Neutrophil (primary cell): Measurements from ENCODE around the gene ITPRID2.

Experiments
- H3K27ac ChIP-seq: fragments of 200-600 bp; sonication (generic); 2 replicates; pipeline ENCODE4 v1.5.1; 2016; ENCODE audit warnings: mild to moderate bottlenecking, moderate library complexity
- H3K27me3 ChIP-seq: fragments of 200-600 bp; sonication (generic); 2 replicates; pipeline ENCODE4 v1.6.0; 2016; ENCODE audit warnings: mild to moderate bottlenecking
- H3K36me3 ChIP-seq: fragments of 200-600 bp; sonication (generic); 2 replicates; pipeline ENCODE4 v1.5.1; 2017
- H3K4me1 ChIP-seq, 2 experiments: fragments of 200-600 bp in 1 of 2; sonication (generic) in 1 of 2; 1 replicate in 1 of 2; 2 replicates in 1 of 2; pipeline versions ENCODE4 v1.5.1 to v1.6.1; 2013 to 2016; ENCODE audit warnings: low read depth in 1 of 2, low read length in 1 of 2, mild to moderate bottlenecking in 1 of 2, moderate library complexity in 1 of 2; ENCODE audit not compliant: control insufficient read depth in 1 of 2, insufficient read depth in 1 of 2
- H3K4me3 ChIP-seq, 2 experiments: fragments of 200-600 bp in 1 of 2; sonication (generic) in 1 of 2; 1 replicate in 1 of 2; 2 replicates in 1 of 2; pipeline ENCODE4 v1.5.1; 2013 to 2016; ENCODE audit warnings: low read depth in 1 of 2, low read length in 1 of 2, mild to moderate bottlenecking in 1 of 2, moderate library complexity in 1 of 2
- H3K9me3 ChIP-seq: fragments of 200-600 bp; sonication (generic); 2 replicates; pipeline ENCODE4 v1.5.1; 2016
- CTCF ChIP-seq: fragments of 200-600 bp; sonication (generic); IDR thresholded peaks from 2 replicates; pipeline ENCODE4 v1.5.1; 2016; ENCODE audit warnings: antibody characterized with exemption

The ITPRID2 gene

GRCh38 chr2:181946444-181947127, 55.1 kb downstream of the ITPRID2 start:
- Histone ChIP-seq H3K9me3 (no peaks in the 10 kb centered on the region), H3K36me3 (no peaks in the 10 kb centered on the region), H3K4me1 (peaks cover 10 to 11% of the 10 kb centered on the region in 2 experiments), H3K4me3 (no peak overlapping the region), H3K27me3 (no peaks in the 10 kb centered on the region), H3K27ac (no peak overlapping the region)
- no peak for TF ChIP-seq CTCF

GRCh38 chr2:181947273-181947672, 55.7 kb downstream of the ITPRID2 start:
- Histone ChIP-seq H3K4me3 (no peak overlapping the region), H3K27ac (no peak overlapping the region), H3K4me1 (peaks cover 10 to 11% of the 10 kb centered on the region in 2 experiments), H3K9me3 (no peaks in the 10 kb centered on the region), H3K36me3 (no peaks in the 10 kb centered on the region), H3K27me3 (no peaks in the 10 kb centered on the region)
- no peak for TF ChIP-seq CTCF

GRCh38 chr2:181948227-181948626, 56.7 kb downstream of the ITPRID2 start:
- no peak overlapping the region for H3K27ac ChIP-seq

GRCh38 chr2:181949047-181949446, 57.5 kb downstream of the ITPRID2 start:
- H3K36me3 ChIP-seq, result no peaks in the 10 kb centered on the region
- no peaks in the 10 kb centered on the region for H3K9me3 ChIP-seq
- no peak for TF ChIP-seq CTCF
- no peak overlapping the region for H3K27ac ChIP-seq
- H3K4me1 ChIP-seq, result peaks cover 10 to 13% of the 10 kb centered on the region in 2 experiments
- H3K27me3 ChIP-seq, result no peaks in the 10 kb centered on the region
- H3K4me3 ChIP-seq, result no peak overlapping the region

More at GRCh38 chr2:181948227-181948626, 56.7 kb downstream of the ITPRID2 start:
- H3K36me3 ChIP-seq, result no peaks in the 10 kb centered on the region
- no peak overlapping the region for H3K4me3 ChIP-seq
- no peaks in the 10 kb centered on the region for H3K9me3 ChIP-seq
- no peaks in the 10 kb centered on the region for H3K27me3 ChIP-seq
- H3K4me1 ChIP-seq, result peaks cover 10 to 11% of the 10 kb centered on the region in 2 experiments
- no peak for TF ChIP-seq CTCF

GRCh38 chr2:181952404-181953226, 61.1 kb downstream of the ITPRID2 start:
- Histone ChIP-seq H3K4me1 (peaks cover 0 to 7% of the 10 kb centered on the region in 2 experiments), H3K27me3 (no peaks in the 10 kb centered on the region), H3K36me3 (no peaks in the 10 kb centered on the region), H3K4me3 (no peak overlapping the region), H3K9me3 (no peaks in the 10 kb centered on the region), H3K27ac (no peak overlapping the region)
- no peak for TF ChIP-seq CTCF
